Neutrophil (primary cell): ENCODE results near the gene MKLN1.
A peak's percentile ranks its signal among the peaks of the same experiment; 100 is the strongest.

ENCODE experiments used
- H3K27ac ChIP-seq: fragments of 200-600 bp; sonication (generic); 2 replicates; pipeline ENCODE4 v1.5.1; 2016; ENCODE audit warnings: mild to moderate bottlenecking, moderate library complexity
- H3K27me3 ChIP-seq: fragments of 200-600 bp; sonication (generic); 2 replicates; pipeline ENCODE4 v1.6.0; 2016; ENCODE audit warnings: mild to moderate bottlenecking
- H3K36me3 ChIP-seq: fragments of 200-600 bp; sonication (generic); 2 replicates; pipeline ENCODE4 v1.5.1; 2017
- H3K4me1 ChIP-seq, 2 experiments: fragments of 200-600 bp in 1 of 2; sonication (generic) in 1 of 2; 1 replicate in 1 of 2; 2 replicates in 1 of 2; pipeline versions ENCODE4 v1.5.1 to v1.6.1; 2013 to 2016; ENCODE audit warnings: low read depth in 1 of 2, low read length in 1 of 2, mild to moderate bottlenecking in 1 of 2, moderate library complexity in 1 of 2; ENCODE audit not compliant: control insufficient read depth in 1 of 2, insufficient read depth in 1 of 2
- H3K4me3 ChIP-seq, 2 experiments: fragments of 200-600 bp in 1 of 2; sonication (generic) in 1 of 2; 1 replicate in 1 of 2; 2 replicates in 1 of 2; pipeline ENCODE4 v1.5.1; 2013 to 2016; ENCODE audit warnings: low read depth in 1 of 2, low read length in 1 of 2, mild to moderate bottlenecking in 1 of 2, moderate library complexity in 1 of 2
- H3K9me3 ChIP-seq: fragments of 200-600 bp; sonication (generic); 2 replicates; pipeline ENCODE4 v1.5.1; 2016
- CTCF ChIP-seq: fragments of 200-600 bp; sonication (generic); IDR thresholded peaks from 2 replicates; pipeline ENCODE4 v1.5.1; 2016; ENCODE audit warnings: antibody characterized with exemption

The MKLN1 gene

DNA sequence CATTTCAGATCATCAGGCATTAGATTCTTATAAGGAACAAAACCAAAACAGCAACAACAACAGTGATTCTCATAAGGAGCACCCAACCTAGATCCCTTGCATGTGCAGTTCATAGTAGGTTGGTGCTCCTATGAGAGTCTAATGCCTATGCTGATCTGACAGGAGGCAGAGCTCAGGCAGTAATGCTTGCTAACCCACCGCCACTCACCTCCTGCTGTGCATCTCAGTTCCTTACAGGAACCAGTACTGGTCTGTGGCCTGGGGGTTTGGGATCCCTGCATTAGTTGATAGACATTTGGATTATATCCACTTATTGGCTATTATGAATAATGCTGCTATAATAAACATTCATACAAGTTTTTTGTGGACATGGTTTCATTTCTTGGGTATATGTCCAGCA lies 14.0 kb downstream of the MKLN1 start:
- no peak overlapping the region for H3K27ac ChIP-seq
- peaks cover 4% of the 10 kb centered on the region for H3K36me3 ChIP-seq
- H3K9me3 ChIP-seq = peaks cover 2% of the 10 kb centered on the region
- TF ChIP-seq CTCF = no peak
- H3K4me3 ChIP-seq = no peak overlapping the region
- H3K4me1 ChIP-seq = peaks cover 4 to 10% of the 10 kb centered on the region in 2 experiments
- H3K27me3 ChIP-seq = no peaks in the 10 kb centered on the region

GRCh38 chr7:131342864-131343442 lies 15.3 kb downstream of the MKLN1 start:
- Histone ChIP-seq H3K27me3 (no peaks in the 10 kb centered on the region), H3K9me3 (no peaks in the 10 kb centered on the region), H3K27ac (peak overlapping the region; percentile 43), H3K36me3 (peaks cover 4% of the 10 kb centered on the region), H3K4me3 (no peak overlapping the region), H3K4me1 (peaks cover 4 to 10% of the 10 kb centered on the region in 2 experiments)
- no peak for TF ChIP-seq CTCF

- Histone ChIP-seq H3K4me1 (peaks cover 4 to 10% of the 10 kb centered on the region in 2 experiments), H3K9me3 (no peaks in the 10 kb centered on the region), H3K27ac (no peak overlapping the region), H3K27me3 (no peaks in the 10 kb centered on the region), H3K4me3 (no peak overlapping the region), H3K36me3 (no peaks in the 10 kb centered on the region)
- TF ChIP-seq CTCF = no peak
These were observed 19.4 kb downstream of the MKLN1 start for GRCh38 chr7:131346885-131347592.

DNA sequence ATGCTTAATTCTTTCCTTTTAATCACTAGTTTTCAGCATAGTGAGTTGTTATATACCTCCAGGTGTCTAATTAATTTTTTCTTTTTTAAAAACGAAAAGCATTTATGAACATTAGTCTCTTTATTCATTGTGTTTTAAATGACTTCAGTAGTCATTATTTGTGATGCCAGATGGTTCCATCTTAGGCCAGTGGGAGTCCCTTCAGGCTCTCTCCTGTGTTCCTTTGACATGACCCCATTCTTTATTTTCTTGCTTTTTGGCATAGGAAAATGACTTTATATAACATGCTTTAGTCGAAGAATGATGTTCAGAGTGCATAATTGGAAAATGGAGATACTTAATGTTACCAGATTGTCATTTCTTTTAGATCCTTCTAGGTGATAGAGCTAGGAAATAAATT lies 24.4 kb downstream of the MKLN1 start:
- H3K27me3 ChIP-seq = no peaks in the 10 kb centered on the region
- no peak overlapping the region for H3K27ac ChIP-seq
- H3K9me3 ChIP-seq = no peaks in the 10 kb centered on the region
- H3K36me3 ChIP-seq = no peaks in the 10 kb centered on the region
- H3K4me3 ChIP-seq = no peak overlapping the region
- H3K4me1 ChIP-seq = peaks cover 6 to 10% of the 10 kb centered on the region in 2 experiments
- TF ChIP-seq CTCF = no peak

GRCh38 chr7:131354390-131354789 lies 26.7 kb downstream of the MKLN1 start:
- Histone ChIP-seq H3K27me3 (no peaks in the 10 kb centered on the region), H3K4me3 (no peak overlapping the region), H3K36me3 (no peaks in the 10 kb centered on the region), H3K27ac (no peak overlapping the region), H3K4me1 (peaks cover 8 to 10% of the 10 kb centered on the region in 2 experiments), H3K9me3 (no peaks in the 10 kb centered on the region)
- TF ChIP-seq CTCF = no peak
